ENCODE measurements around the gene PPFIA1. TPM values are rescaled to one million over a fixed set of nuclear protein-coding genes. Genes with fewer than 3 reads are reported as not detected.

The PPFIA1 gene
- total RNA-seq, 1 experiment from 2014 or later = 75.1 TPM

GRCh38 chr11:70282012-70282411 lies 11.5 kb downstream of the PPFIA1 start (continued):
- TF ChIP-seq ZNF281 (CRISPR knock-in tag; IDR thresholded peaks at IDR 0.05) (no peak), MXD4 (CRISPR knock-in tag; IDR thresholded peaks at IDR 0.05; ENCODE audit: borderline replicate concordance) (no peak), GABPB1 (CRISPR knock-in tag; IDR thresholded peaks at IDR 0.05) (no peak), IRF2 (CRISPR knock-in tag; IDR thresholded peaks at IDR 0.05; ENCODE audit: borderline replicate concordance, low read depth) (no peak), SP1 (CRISPR knock-in tag; conservative IDR thresholded peaks at IDR 0.05) (no peak)

GRCh38 chr11:70288721-70289120 lies 18.2 kb downstream of the PPFIA1 start:
- H3K9me3 Mint-ChIP-seq = peaks cover under 1% of the 10 kb centered on the region; the same call in 1 of the 2 replicates
- H3K4me1 Mint-ChIP-seq = no peaks in the 10 kb centered on the region
- ATAC-seq (no peak), DNase-seq (ENCODE audit: low spot score) (no peak)
- ChIA-PET CTCF (interaction anchor here (0.6 kb wide), 1 partner anchor 1681 kb away, joined by 3 read pairs; no protein-coding TSS in a partner anchor), POLR2A (no interaction called here)
- peaks cover 68% of the 10 kb centered on the region for H3K36me3 Mint-ChIP-seq
- H3K27ac Mint-ChIP-seq = peak overlapping the region; percentile 95
- TF ChIP-seq PRRX2 (CRISPR knock-in tag; IDR thresholded peaks at IDR 0.05) (no peak), ZMAT4 (CRISPR knock-in tag; IDR thresholded peaks at IDR 0.05) (no peak), ZNF396 (CRISPR knock-in tag; IDR thresholded peaks at IDR 0.05; ENCODE audit: borderline replicate concordance) (no peak), NR1H2 (CRISPR knock-in tag; IDR thresholded peaks at IDR 0.05) (no peak), RELA (CRISPR knock-in tag; IDR thresholded peaks at IDR 0.05; ENCODE audit: borderline replicate concordance) (no peak), GABPB1 (CRISPR knock-in tag; IDR thresholded peaks at IDR 0.05) (no peak), ATF6 (CRISPR knock-in tag; IDR thresholded peaks at IDR 0.05) (no peak), CTCF (IDR thresholded peaks at IDR 0.05) (no peak), MXD4 (CRISPR knock-in tag; IDR thresholded peaks at IDR 0.05; ENCODE audit: borderline replicate concordance) (no peak), PRDM15 (CRISPR knock-in tag; IDR thresholded peaks at IDR 0.05) (no peak), MYBL2 (CRISPR knock-in tag; IDR thresholded peaks at IDR 0.05) (no peak)
- no peaks in the 10 kb centered on the region for H3K27me3 Mint-ChIP-seq (ENCODE audit: low read depth)
- H3K4me3 Mint-ChIP-seq = no peak overlapping the region

Data from WTC11 (cell line).